A673 (cell line): ENCODE data around the gene TSHZ1. TPM values are rescaled to one million over a fixed set of nuclear protein-coding genes. Genes with fewer than 3 reads are reported as not detected.

Experiments used
- BruUV-seq: library from RNA; stranded (reverse); fragments of 400-500 nt; replicated peaks from 2 replicates; lab custom pipeline; 2021; lab: Mats Ljungman, UMichigan
- CTCF ChIA-PET: fragments of 300-600 bp; sonication (Branson Sonifier 250); formaldehyde crosslinking; loops from one replicate; lab custom pipeline; 2022; ENCODE audit warnings: antibody characterized with exemption; lab: Charles Lee
- POLR2A ChIA-PET: fragments of 300-600 bp; sonication (Branson Sonifier 250); formaldehyde crosslinking; loops from one replicate; lab custom pipeline; 2022; ENCODE audit warnings: antibody characterized with exemption; ENCODE audit not compliant: low non-redundant PET; lab: Charles Lee
- DNase-seq: peaks from one replicate; pipeline ENCODE4 v3.0.0-alpha.2; 2015; ENCODE audit warnings: low spot score
- H3K27ac ChIP-seq: fragments of 200-600 bp; sonication (generic); 2 replicates; pipeline ENCODE4 v1.5.1; 2016; ENCODE audit warnings: mixed run types, low read depth, mild to moderate bottlenecking, mixed read lengths, antibody characterized with exemption, low read length; ENCODE audit not compliant: poor library complexity, severe bottlenecking
- H3K27me3 ChIP-seq: fragments of 200-600 bp; sonication (generic); replicated peaks from 2 replicates; pipeline ENCODE4 v1.6.1; 2017; ENCODE audit warnings: mixed run types, low read depth, mild to moderate bottlenecking, mixed read lengths, antibody characterized with exemption, low read length; ENCODE audit not compliant: insufficient read depth, poor library complexity
- H3K36me3 ChIP-seq: fragments of 200-600 bp; sonication (generic); 2 replicates; pipeline ENCODE4 v1.6.1; 2016; ENCODE audit warnings: mixed run types, mild to moderate bottlenecking, mixed read lengths, antibody characterized with exemption, low read length; ENCODE audit not compliant: insufficient read depth, poor library complexity, severe bottlenecking
- H3K4me1 ChIP-seq: fragments of 200-600 bp; sonication (generic); 2 replicates; pipeline ENCODE4 v1.6.1; 2017; ENCODE audit warnings: mixed run types, mild to moderate bottlenecking, mixed read lengths, antibody characterized with exemption, low read length; ENCODE audit not compliant: insufficient read depth, poor library complexity, severe bottlenecking
- H3K4me3 ChIP-seq: fragments of 200-600 bp; sonication (generic); 2 replicates; pipeline ENCODE4 v1.5.1; 2016; ENCODE audit warnings: low read depth, mixed run types, mild to moderate bottlenecking, mixed read lengths, low read length; ENCODE audit not compliant: poor library complexity, severe bottlenecking
- H3K9me3 ChIP-seq: fragments of 200-600 bp; sonication (generic); 2 replicates; pipeline ENCODE4 v1.6.1; 2016; ENCODE audit warnings: mixed run types, low read depth, mild to moderate bottlenecking, mixed read lengths, antibody characterized with exemption, low read length; ENCODE audit not compliant: poor library complexity, severe bottlenecking
- CTCF ChIP-seq: fragments of 300-800, 200-600 bp; sonication (generic); conservative IDR thresholded peaks from 2 replicates; pipeline ENCODE4 v1.5.1; 2017; ENCODE audit warnings: low read depth, mild to moderate bottlenecking, antibody characterized with exemption, low read length, moderate library complexity, mixed read lengths
- EZH2 ChIP-seq: fragments of 200-600 bp; sonication (generic); IDR thresholded peaks from 2 replicates; pipeline ENCODE4 v1.6.1; 2017; ENCODE audit warnings: borderline replicate concordance, low read depth, mild to moderate bottlenecking, mixed read lengths, antibody characterized with exemption, low read length; ENCODE audit not compliant: poor library complexity, severe bottlenecking
- intact Hi-C: fragments of 100-400 bp; cut with micrococcal nuclease; formaldehyde crosslinking; loops from one replicate; pipeline ENCODE4 v1.10.0; 2022; ENCODE audit not compliant: unreplicated experiment
- total RNA-seq: library from RNA; stranded (reverse); gene quantifications from 2 replicates; pipeline ENCODE4 v1.2.3, GENCODE V29; 2021

Gene TSHZ1
- total RNA-seq, 1 experiment from 2014 or later, result 1.8 TPM

- no TSS peak for BruUV-seq
- Histone ChIP-seq H3K9me3 (no peaks in the 10 kb centered on the region), H3K36me3 (no peaks in the 10 kb centered on the region), H3K4me1 (no peaks in the 10 kb centered on the region), H3K27ac (no peak overlapping the region), H3K4me3 (no peak overlapping the region), H3K27me3 (no peaks in the 10 kb centered on the region)
- DNase-seq, result no peak
- intact Hi-C loops, result no loop called here
- ChIA-PET CTCF (no interaction called here), POLR2A (no interaction called here)
- TF ChIP-seq CTCF (no peak), EZH2 (no peak)
Observed at GRCh38 chr18:75167759-75168618, 42.6 kb upstream of the TSHZ1 start.

- Histone ChIP-seq H3K36me3 (no peaks in the 10 kb centered on the region), H3K27me3 (no peaks in the 10 kb centered on the region), H3K4me3 (no peak overlapping the region), H3K4me1 (no peaks in the 10 kb centered on the region), H3K27ac (no peak overlapping the region), H3K9me3 (no peaks in the 10 kb centered on the region)
- intact Hi-C loops, result no loop called here
- no peak for DNase-seq
- ChIA-PET CTCF (no interaction called here), POLR2A (no interaction called here)
- BruUV-seq, result no TSS peak
- TF ChIP-seq EZH2 (no peak), CTCF (no peak)
Observed at GRCh38 chr18:75168619-75169018, 42.0 kb upstream of the TSHZ1 start.

GRCh38 chr18:75169411-75169810, 41.2 kb upstream of the TSHZ1 start:
- Histone ChIP-seq H3K27ac (no peak overlapping the region), H3K9me3 (no peaks in the 10 kb centered on the region), H3K4me3 (no peak overlapping the region), H3K27me3 (no peaks in the 10 kb centered on the region), H3K4me1 (no peaks in the 10 kb centered on the region), H3K36me3 (no peaks in the 10 kb centered on the region)
- DNase-seq, result no peak
- TF ChIP-seq CTCF (no peak), EZH2 (no peak)
- intact Hi-C loops, result no loop called here
- POLR2A ChIA-PET, result no interaction called here
- CTCF ChIA-PET, result no interaction called here
- BruUV-seq, result no TSS peak
